Mononuclear cell (primary cell): ENCODE measurements around the gene PIK3CD. TPM values are rescaled to one million over a fixed set of nuclear protein-coding genes. Genes with fewer than 3 reads are reported as not detected.
"Not testable (repeated sequence)": the region's sequence is repeated elsewhere in the genome, so short reads cannot be mapped to it uniquely, and the experiment has no call there.

Experiments used
- H3K27me3 ChIP-seq: 2 replicates; pipeline ENCODE4 v1.6.0; 2011; ENCODE audit warnings: low read length, control low read depth; ENCODE audit not compliant: insufficient read depth
- H3K4me1 ChIP-seq: 2 replicates; pipeline ENCODE4 v1.5.1; 2011; ENCODE audit warnings: mild to moderate bottlenecking, low read length, control low read depth; ENCODE audit not compliant: insufficient read depth
- H3K4me3 ChIP-seq: 2 replicates; pipeline ENCODE4 v1.5.1; 2011; ENCODE audit warnings: mild to moderate bottlenecking, low read length, moderate library complexity
- H3K9me3 ChIP-seq: 2 replicates; pipeline ENCODE4 v1.5.1; 2011; ENCODE audit warnings: low read depth, mild to moderate bottlenecking, control low read depth, low read length
- total RNA-seq: library from RNA; depleted of rRNA; stranded (reverse); fragments of >200 nt; gene quantifications from one replicate; pipeline ENCODE4 v1.2.3, GENCODE V29; 2012

The PIK3CD gene
- total RNA-seq, 1 donor = 126 TPM

DNA sequence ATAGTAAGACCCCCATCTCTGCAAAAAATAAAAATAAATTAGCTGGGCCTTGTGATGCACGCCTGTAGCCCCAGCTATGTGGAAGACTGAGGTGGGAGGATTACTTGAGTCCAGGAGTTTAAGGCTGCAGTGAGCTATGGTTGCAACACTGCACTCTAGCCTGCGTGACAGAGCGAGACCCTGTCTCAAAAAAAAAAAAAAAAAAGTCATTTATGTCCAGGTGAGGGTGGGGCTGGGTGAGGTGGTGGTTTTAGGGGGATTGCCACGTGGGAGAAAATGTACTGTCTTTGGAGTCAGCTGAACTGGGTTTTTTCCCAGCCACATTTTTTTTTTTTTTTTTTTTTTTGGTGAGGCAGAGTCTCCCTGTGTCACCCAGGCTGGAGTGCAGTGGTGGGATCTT, 6.7 kb downstream of the PIK3CD start:
- Histone ChIP-seq H3K9me3 (no peaks in the 10 kb centered on the region), H3K4me3 (no peak overlapping the region), H3K4me1 (peaks cover 91% of the 10 kb centered on the region), H3K27me3 (no peaks in the 10 kb centered on the region)

DNA sequence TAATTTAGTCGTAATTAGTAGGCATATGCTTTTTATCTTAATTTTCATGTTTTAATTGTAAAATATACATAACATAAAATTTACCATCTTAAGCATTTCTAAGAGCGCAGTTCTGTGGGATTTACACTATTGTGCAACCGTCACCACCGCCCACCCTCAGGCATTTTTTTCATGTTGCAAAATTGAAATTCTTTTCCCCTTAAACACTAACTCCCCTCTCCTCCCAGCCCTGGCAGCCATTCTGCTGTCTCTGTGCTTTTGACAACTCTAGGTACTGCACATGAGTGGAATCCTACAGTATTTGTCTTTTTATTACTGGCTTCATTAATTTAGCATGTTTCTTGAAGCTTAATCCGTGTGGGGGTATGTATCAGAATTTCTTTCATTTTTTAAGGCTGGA, 7.8 kb downstream of the PIK3CD start:
- no peak overlapping the region for H3K4me3 ChIP-seq
- H3K27me3 ChIP-seq = no peaks in the 10 kb centered on the region
- H3K9me3 ChIP-seq = no peaks in the 10 kb centered on the region
- H3K4me1 ChIP-seq = peaks cover 83% of the 10 kb centered on the region

DNA sequence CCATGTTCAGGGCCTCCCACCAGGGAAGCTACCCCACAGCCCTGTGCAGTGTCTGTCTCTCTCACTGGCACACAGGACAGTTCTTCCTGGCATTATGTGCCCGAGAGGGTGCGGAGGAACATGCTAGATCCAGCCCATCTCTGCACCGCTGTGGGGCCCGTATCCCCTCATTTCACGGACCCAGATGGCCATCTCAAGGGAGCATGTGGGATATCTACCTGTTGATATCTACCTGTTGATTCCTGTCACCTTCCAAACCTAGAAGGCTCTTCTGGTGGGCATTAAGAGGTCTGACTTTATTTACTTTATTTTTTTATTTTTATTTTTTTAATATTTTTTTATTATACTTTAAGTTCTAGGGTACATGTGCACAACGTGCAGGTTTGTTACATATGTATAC, 11.7 kb downstream of the PIK3CD start:
- H3K4me3 ChIP-seq = no peak overlapping the region
- no peaks in the 10 kb centered on the region for H3K9me3 ChIP-seq
- H3K27me3 ChIP-seq = no peaks in the 10 kb centered on the region
- peaks cover 66% of the 10 kb centered on the region for H3K4me1 ChIP-seq

DNA sequence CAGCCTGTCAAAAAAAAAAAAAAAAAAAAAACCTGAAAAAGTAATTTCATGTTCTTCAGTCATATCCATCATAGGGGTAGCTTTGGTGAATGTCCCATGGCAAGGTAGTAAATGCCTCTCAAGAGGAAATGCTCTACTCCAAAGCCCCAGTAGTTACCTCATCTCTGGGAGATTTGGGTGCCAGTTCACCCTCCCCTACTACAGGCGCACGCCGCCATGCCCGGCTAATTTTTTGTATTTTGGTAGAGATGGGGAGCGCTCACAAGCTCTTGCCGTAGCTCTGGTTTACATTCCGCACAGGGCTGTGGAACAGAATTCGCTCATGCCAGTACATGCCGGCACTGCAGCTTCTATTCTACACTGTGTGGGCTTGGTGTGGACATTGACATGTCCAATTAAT, 13.7 kb downstream of the PIK3CD start:
- H3K4me1 ChIP-seq = peaks cover 65% of the 10 kb centered on the region
- no peak overlapping the region for H3K4me3 ChIP-seq
- H3K9me3 ChIP-seq = no peaks in the 10 kb centered on the region

DNA sequence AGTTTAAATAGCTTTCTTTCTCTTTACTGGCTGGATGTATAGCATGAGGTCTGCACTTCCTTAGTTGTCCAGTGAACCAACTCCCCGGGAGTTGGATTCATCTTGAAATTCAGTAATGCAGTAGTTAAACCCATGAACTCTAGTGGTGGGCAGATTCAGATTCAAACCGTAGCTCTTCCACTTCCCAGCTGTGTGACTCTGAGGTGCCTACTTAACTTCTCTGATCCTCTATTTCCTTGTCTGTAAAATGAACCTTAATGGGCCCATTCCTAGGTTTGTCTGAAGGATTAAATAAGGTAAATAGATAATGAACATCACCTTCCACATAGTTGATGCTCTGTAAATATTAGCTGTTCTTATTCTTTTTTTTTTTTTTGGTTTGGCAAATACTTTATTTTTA, 16.5 kb downstream of the PIK3CD start:
- no peak overlapping the region for H3K4me3 ChIP-seq
- H3K27me3 ChIP-seq = no peaks in the 10 kb centered on the region
- H3K9me3 ChIP-seq = no peaks in the 10 kb centered on the region
- H3K4me1 ChIP-seq = peaks cover 71% of the 10 kb centered on the region

More for the DNA sequence above, 13.7 kb downstream of the PIK3CD start:
- H3K27me3 ChIP-seq = no peaks in the 10 kb centered on the region

DNA sequence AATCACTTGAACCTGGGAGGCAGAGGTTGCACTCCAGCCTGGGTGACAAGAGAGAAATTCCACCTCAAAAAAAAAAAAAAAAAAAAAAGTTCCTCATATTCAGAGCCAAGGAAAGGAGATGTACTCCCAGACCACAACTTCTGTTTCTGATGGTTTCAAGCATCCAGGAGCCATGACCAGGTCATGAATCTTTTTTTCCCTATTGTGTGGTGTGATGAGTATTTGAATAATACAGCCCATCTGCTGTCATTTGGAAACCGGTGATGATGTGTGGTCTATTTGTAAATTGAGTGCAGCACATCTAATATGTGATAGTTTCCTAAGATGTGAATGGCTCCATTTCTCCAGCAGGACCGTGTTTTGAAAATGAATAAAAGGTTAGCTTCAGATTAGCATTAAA, 18.6 kb downstream of the PIK3CD start:
- Histone ChIP-seq H3K9me3 (no peaks in the 10 kb centered on the region), H3K4me3 (no peak overlapping the region), H3K4me1 (peaks cover 69% of the 10 kb centered on the region), H3K27me3 (no peaks in the 10 kb centered on the region)

DNA sequence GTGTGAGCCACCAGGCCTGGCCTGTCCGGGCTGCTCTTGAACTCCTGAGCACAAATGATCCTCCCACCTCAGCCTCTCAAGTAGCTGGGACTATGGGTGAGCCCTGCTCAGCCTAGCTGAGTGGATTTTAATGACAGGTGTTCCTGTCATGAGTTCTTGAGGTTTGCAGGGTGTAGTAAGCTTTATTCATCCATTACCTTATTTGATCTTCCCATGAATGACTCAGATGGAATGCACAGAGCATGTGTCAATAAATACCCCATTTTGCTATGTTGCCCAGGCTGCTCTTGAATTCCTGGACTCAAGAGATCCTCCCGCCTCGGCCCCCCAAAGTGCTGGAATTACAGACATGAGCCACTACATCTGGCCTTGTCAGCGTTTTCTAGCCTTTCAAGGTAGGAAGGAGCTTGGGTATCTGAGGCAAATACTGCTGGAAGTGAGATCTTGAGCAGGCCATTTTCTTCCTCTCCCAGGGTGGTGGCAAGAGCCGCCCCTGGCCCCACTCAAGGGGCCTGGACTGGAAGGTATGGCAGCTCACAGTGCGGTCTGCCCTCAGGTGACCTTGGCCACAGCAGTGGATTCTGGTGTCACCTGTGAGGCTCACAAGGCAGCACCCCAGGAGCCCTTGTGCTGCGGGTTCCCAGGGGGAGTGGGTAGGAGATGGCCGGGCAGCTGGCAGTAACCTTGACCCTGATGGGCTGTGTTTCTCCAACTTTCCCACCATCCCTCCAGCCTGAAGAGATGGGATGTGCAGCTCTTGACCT, 20.0 kb downstream of the PIK3CD start:
- H3K4me1 ChIP-seq = peaks cover 68% of the 10 kb centered on the region

DNA sequence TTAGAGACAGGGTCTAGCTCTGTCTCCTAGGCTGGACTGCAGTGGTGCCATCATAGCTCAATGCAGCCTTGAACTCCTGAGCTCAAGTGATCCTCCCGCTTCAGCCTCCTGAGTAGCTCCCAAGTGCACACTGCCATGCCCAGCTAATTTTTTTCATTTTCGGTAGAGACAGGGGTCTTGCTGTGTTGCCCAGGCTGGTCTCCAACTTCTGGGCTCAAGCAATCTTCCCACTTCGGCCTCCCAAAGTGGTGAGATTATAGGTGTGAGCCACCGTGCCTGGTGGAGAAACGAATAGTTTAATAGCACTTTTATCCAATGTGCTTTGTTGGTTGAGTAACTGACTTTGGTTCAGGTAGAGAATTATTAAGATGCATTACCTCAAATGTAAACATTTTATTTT, 20.9 kb downstream of the PIK3CD start:
- Histone ChIP-seq H3K4me1 (peaks cover 74% of the 10 kb centered on the region), H3K9me3 (no peaks in the 10 kb centered on the region), H3K27me3 (no peaks in the 10 kb centered on the region), H3K4me3 (no peak overlapping the region)

More for the DNA sequence above, 20.0 kb downstream of the PIK3CD start:
- no peaks in the 10 kb centered on the region for H3K9me3 ChIP-seq
- no peaks in the 10 kb centered on the region for H3K27me3 ChIP-seq
- no peak overlapping the region for H3K4me3 ChIP-seq

DNA sequence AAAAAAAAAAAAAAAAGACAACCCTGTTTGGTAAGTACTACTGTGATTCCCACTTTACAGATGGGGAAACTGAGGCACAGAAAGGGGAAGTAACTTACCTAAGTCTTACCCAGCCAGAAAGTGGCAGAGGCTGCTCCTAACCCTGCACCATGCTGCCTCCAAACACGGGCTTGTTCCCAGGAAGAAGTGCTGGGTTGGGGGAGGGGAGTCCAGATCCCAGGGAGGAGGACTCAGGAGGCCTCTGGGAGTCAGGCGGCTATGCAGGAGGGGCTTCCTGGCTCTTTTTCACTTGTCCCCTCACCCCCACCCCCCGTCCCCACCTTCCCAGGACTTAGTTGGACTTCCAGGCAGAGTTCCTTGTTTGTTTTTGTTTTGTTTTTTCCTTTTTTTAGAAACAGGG, 23.9 kb downstream of the PIK3CD start:
- H3K4me3 ChIP-seq = no peak overlapping the region
- H3K9me3 ChIP-seq = no peaks in the 10 kb centered on the region
- no peaks in the 10 kb centered on the region for H3K27me3 ChIP-seq
- peaks cover 68% of the 10 kb centered on the region for H3K4me1 ChIP-seq

DNA sequence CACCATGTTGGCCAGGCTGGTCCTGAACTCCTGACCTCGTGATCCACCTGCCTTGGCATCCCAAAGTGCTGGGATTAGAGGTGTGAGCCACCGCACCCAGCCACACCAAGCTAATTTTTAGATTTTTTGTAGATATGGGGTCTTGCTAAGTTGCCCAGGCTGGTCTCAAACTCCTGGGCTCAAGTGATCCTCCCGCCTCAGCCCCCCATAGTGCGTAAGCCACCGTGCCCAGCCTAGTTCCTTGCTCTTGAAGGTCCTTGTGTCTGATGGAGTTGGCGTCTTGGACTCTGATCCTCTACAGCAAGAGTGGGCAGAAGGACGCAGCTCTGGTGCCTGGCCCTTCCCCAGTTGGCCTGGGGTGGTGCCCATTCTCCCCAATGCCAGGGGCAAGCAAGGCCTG, 24.6 kb downstream of the PIK3CD start:
- peaks cover 68% of the 10 kb centered on the region for H3K4me1 ChIP-seq
- not testable (repeated sequence) for H3K27me3 ChIP-seq, H3K4me3 ChIP-seq, H3K9me3 ChIP-seq

DNA sequence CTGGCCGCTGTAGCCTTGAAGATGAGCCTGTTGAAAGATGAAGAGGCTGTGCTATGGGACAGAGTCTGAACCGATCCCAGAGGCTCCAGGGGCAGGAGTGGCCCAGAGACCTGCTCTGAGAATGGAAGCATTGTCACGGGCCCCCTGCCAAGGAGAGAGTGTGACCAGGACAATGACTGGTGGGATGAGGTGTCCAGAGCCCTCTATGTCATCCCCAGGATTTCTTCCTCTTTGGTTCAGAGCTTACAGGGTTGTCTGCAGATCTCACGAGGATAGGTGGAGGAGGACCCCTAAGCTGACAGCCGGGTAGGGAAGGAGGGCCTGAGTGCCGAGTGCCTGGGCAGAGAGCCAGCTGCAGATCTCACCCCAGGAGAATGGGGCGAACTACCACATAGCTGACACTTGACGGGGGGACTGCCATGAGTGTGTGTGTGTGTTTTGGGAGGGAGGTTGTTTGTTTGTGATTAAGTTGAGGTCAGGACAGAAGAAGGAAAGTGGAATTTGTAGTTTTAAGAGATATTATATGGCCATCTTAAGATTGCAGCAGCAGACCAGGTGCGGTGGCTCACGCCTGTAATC, 25.4 kb downstream of the PIK3CD start:
- Histone ChIP-seq H3K9me3 (no peaks in the 10 kb centered on the region), H3K4me3 (no peak overlapping the region), H3K4me1 (peaks cover 68% of the 10 kb centered on the region), H3K27me3 (no peaks in the 10 kb centered on the region)

DNA sequence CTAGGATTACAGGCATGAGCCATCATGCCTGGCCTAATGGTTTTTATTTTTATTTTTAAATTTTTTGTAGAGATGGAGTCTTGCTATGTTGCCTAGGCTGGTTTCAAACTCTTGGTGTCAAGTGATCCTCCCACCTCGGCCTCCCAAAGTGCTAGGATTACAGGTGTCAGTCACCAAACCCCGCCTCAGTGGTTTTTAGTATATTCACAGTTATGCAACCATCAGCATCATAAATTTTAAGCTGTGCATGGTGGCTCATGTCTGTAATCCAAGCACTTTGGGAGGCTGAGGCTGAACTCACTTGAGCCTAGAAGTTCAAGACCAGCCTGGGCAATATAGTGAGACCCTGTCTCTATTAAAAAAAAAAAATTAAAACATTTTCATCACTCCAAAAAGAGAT, 28.6 kb downstream of the PIK3CD start:
- H3K4me3 ChIP-seq = no peak overlapping the region
- peaks cover 76% of the 10 kb centered on the region for H3K4me1 ChIP-seq
- no peaks in the 10 kb centered on the region for H3K9me3 ChIP-seq
- H3K27me3 ChIP-seq = no peaks in the 10 kb centered on the region

DNA sequence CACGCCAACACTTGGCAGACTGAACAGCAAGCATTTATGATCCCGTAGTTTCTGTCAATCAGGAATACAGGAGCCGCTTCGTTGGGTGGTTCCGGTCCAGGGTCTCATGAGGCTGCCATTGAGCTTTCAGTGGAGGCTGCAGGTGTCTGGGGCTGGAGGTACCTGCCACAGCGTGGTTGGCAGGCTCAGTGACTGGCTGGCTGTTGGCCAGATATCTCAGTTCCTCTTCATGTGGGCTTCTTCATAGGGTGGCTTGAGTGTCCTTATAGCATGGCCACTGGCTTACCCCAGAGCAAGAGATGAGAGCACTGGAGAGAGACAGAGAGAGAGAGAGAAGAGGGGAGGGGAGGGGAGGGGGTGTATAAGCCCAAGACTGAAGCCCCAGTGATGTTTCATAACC, 29.3 kb downstream of the PIK3CD start:
- no peaks in the 10 kb centered on the region for H3K9me3 ChIP-seq
- peaks cover 83% of the 10 kb centered on the region for H3K4me1 ChIP-seq
- no peak overlapping the region for H3K4me3 ChIP-seq
- no peaks in the 10 kb centered on the region for H3K27me3 ChIP-seq

DNA sequence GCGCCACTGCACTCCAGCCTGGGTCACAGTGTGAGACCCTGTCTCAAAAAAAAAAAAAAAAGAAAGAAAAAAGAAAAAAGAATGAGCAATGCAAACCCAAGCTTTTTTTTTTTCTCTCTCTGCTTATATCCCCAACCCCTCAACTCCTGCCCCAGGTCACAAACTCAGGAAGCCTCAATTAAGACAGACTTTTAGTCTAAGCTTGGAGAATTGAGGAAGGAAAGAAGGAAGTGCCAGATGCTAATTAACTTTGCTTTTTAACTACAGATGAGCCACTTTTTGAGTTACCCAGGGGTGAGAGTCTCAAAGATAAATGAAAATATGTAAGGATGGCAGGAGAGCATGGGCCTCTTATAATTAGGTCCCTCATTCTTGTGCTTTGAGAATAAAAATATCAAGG, 33.3 kb downstream of the PIK3CD start:
- Histone ChIP-seq H3K9me3 (no peaks in the 10 kb centered on the region), H3K27me3 (no peaks in the 10 kb centered on the region), H3K4me1 (peaks cover 90% of the 10 kb centered on the region), H3K4me3 (no peak overlapping the region)

DNA sequence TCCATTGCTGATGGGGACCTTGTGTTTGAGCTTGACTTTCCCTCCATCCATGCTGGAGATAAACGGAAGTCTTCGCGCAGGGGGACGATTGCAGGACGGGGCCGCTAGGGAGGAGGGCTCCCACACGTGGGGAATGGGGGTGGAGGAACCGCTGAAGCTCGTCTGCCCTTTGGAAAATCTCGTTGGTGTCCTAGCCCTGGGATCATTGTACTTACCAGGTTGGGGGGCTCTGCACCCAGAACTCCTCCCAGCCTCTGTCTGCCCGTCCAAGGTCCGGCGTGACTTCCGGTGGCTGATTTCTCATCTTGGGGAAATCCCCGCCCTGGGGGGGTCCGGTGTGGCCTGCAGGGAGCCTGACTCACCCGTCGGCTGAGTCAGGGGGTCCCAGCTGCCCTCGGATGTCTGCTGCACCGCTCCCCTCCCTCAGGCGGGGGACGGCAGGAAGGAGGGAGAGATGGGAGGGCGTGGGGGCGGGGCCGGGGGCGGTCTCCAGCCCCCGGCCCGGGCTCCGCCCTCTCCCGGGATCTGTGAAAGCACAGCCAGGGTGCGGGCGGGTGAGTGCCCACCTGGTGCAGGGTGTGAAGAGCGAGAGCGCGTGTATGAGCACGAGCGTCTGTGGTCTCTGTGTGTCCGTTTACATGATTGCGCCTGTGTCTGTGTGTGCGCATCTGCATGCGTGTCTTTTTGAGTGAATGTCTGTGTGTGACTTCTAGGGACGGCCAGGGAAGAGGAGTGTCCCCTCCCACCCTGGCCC, 35.8 kb downstream of the PIK3CD start:
- Histone ChIP-seq H3K4me1 (peaks cover 93% of the 10 kb centered on the region), H3K4me3 (peak overlapping the region; percentile 30), H3K27me3 (no peaks in the 10 kb centered on the region), H3K9me3 (no peaks in the 10 kb centered on the region)
